Skin epidermis (tissue), 12 donors: ENCODE results near the gene EPYC.

Experiments used
- H3K27ac ChIP-seq, 21 experiments: fragments of 200-600 bp; sonication (generic) in 11 of 21; one replicate each; pipeline ENCODE4 v1.5.0; 2020; ENCODE audit warnings: mild to moderate bottlenecking in 3 of 21, inconsistent platforms in 2 of 21, moderate library complexity in 2 of 21
- H3K4me3 ChIP-seq, 7 experiments: fragments of 200-600 bp; sonication (generic) in 2 of 7; one replicate each; pipeline ENCODE4 v1.5.0; 2020; ENCODE audit warnings: inconsistent platforms in 2 of 7, mild to moderate bottlenecking in 2 of 7, moderate library complexity in 1 of 7

EPYC gene

GRCh38 chr12:90963946-90964345, 40.8 kb downstream of the EPYC start:
- H3K27ac ChIP-seq, result no peak overlapping the region
- H3K4me3 ChIP-seq, result no peak overlapping the region

GRCh38 chr12:90961154-90961553, 43.6 kb downstream of the EPYC start:
- no peak overlapping the region for H3K4me3 ChIP-seq
- no peak overlapping the region for H3K27ac ChIP-seq

GRCh38 chr12:90959538-90960139, 45.1 kb downstream of the EPYC start:
- H3K27ac ChIP-seq, result no peak overlapping the region

GRCh38 chr12:90959032-90959431, 45.7 kb downstream of the EPYC start:
- no peak overlapping the region for H3K27ac ChIP-seq
- no peak overlapping the region for H3K4me3 ChIP-seq

More at GRCh38 chr12:90959538-90960139, 45.1 kb downstream of the EPYC start:
- H3K4me3 ChIP-seq, result no peak overlapping the region

- H3K27ac ChIP-seq, result no peak overlapping the region
These were observed 46.4 kb downstream of the EPYC start for GRCh38 chr12:90958347-90958746.

GRCh38 chr12:90954921-90955320, 49.9 kb downstream of the EPYC start, which contains the start of gene CCER1:
TSS of gene CCER1 (minus strand) at chr12:90955176. CDS start at chr12:90954742, 434 bp downstream.
- no peak within 1 kb of the TSS for H3K27ac ChIP-seq
- H3K4me3 ChIP-seq, result no peak within 1 kb of the TSS

More at GRCh38 chr12:90958347-90958746, 46.4 kb downstream of the EPYC start:
- no peak overlapping the region for H3K4me3 ChIP-seq

GRCh38 chr12:90954428-90954827, 50.3 kb downstream of the EPYC start:
- H3K4me3 ChIP-seq, result no peak overlapping the region
- no peak overlapping the region for H3K27ac ChIP-seq

GRCh38 chr12:90953956-90954421, 50.8 kb downstream of the EPYC start:
- Histone ChIP-seq H3K4me3 (no peak overlapping the region), H3K27ac (no peak overlapping the region)

- Histone ChIP-seq H3K27ac (no peak overlapping the region), H3K4me3 (no peak overlapping the region)
These were observed 53.2 kb downstream of the EPYC start for GRCh38 chr12:90951432-90952105.

GRCh38 chr12:90947869-90948268, 56.9 kb downstream of the EPYC start:
- Histone ChIP-seq H3K27ac (no peak overlapping the region), H3K4me3 (no peak overlapping the region)

- no peak overlapping the region for H3K4me3 ChIP-seq
- no peak overlapping the region for H3K27ac ChIP-seq
These were observed 59.6 kb downstream of the EPYC start for GRCh38 chr12:90945070-90945649.

- no peak overlapping the region for H3K4me3 ChIP-seq
- no peak overlapping the region for H3K27ac ChIP-seq
These were observed 61.5 kb downstream of the EPYC start for GRCh38 chr12:90943255-90943654.

GRCh38 chr12:90940872-90941499, 63.8 kb downstream of the EPYC start:
- Histone ChIP-seq H3K4me3 (no peak overlapping the region), H3K27ac (no peak overlapping the region)

- Histone ChIP-seq H3K27ac (no peak overlapping the region), H3K4me3 (no peak overlapping the region)
These were observed 65.4 kb downstream of the EPYC start for GRCh38 chr12:90939382-90939781.

GRCh38 chr12:90938451-90938850, 66.3 kb downstream of the EPYC start:
- no peak overlapping the region for H3K4me3 ChIP-seq
- H3K27ac ChIP-seq, result no peak overlapping the region

GRCh38 chr12:90937651-90938050, 67.1 kb downstream of the EPYC start:
- no peak overlapping the region for H3K4me3 ChIP-seq
- H3K27ac ChIP-seq, result no peak overlapping the region

GRCh38 chr12:90936230-90937005, 68.4 kb downstream of the EPYC start:
- H3K27ac ChIP-seq, result no peak overlapping the region
- H3K4me3 ChIP-seq, result no peak overlapping the region

GRCh38 chr12:90925562-90925961, 79.2 kb downstream of the EPYC start:
- H3K27ac ChIP-seq, result no peak overlapping the region
- no peak overlapping the region for H3K4me3 ChIP-seq

GRCh38 chr12:90924406-90924805, 80.4 kb downstream of the EPYC start:
- Histone ChIP-seq H3K4me3 (no peak overlapping the region), H3K27ac (no peak overlapping the region)

- H3K4me3 ChIP-seq, result no peak overlapping the region
- H3K27ac ChIP-seq, result peak overlapping the region in 3 of 21 experiments; percentile 0 to 46 (median 25)
These were observed 82.6 kb downstream of the EPYC start for GRCh38 chr12:90922145-90922627.
